GM19099 (cell line): ENCODE results near the gene PRRT4.

Experiments
- POLR2A ChIP-seq: IDR thresholded peaks from 3 replicates; pipeline ENCODE4 v1.6.1; 2011; ENCODE audit warnings: low read depth; ENCODE audit not compliant: insufficient read length; ENCODE audit errors: extremely low read depth

Gene PRRT4

GRCh38 chr7:128388145-128388485 is 26.6 kb upstream of the PRRT4 start:
- no peak for TF ChIP-seq POLR2A

- no peak for TF ChIP-seq POLR2A
Measured at GRCh38 chr7:128387216-128388144, 26.0 kb upstream of the PRRT4 start.

GRCh38 chr7:128385988-128386925 is 24.8 kb upstream of the PRRT4 start:
- no peak for TF ChIP-seq POLR2A

- no peak for TF ChIP-seq POLR2A
Measured at GRCh38 chr7:128384726-128385125, 23.2 kb upstream of the PRRT4 start.

GRCh38 chr7:128383776-128384175 is 22.3 kb upstream of the PRRT4 start:
- TF ChIP-seq POLR2A, result no peak

GRCh38 chr7:128381161-128381821 is 19.8 kb upstream of the PRRT4 start:
- TF ChIP-seq POLR2A, result no peak

- TF ChIP-seq POLR2A, result no peak
Measured at GRCh38 chr7:128380483-128381106, 19.1 kb upstream of the PRRT4 start.

- TF ChIP-seq POLR2A, result no peak
Measured at GRCh38 chr7:128379900-128380479, 18.5 kb upstream of the PRRT4 start.

- no peak for TF ChIP-seq POLR2A
Measured at GRCh38 chr7:128378637-128379036, 17.1 kb upstream of the PRRT4 start.

GRCh38 chr7:128376077-128376476 is 14.6 kb upstream of the PRRT4 start:
- TF ChIP-seq POLR2A, result no peak

- TF ChIP-seq POLR2A, result no peak
Measured at GRCh38 chr7:128374041-128374440, 12.6 kb upstream of the PRRT4 start.

GRCh38 chr7:128373606-128374005 is 12.1 kb upstream of the PRRT4 start:
- TF ChIP-seq POLR2A, result no peak

- TF ChIP-seq POLR2A, result no peak
Measured at GRCh38 chr7:128370491-128370890, 9.0 kb upstream of the PRRT4 start.

- TF ChIP-seq POLR2A, result no peak
Measured at GRCh38 chr7:128366986-128367385, 5.5 kb upstream of the PRRT4 start.

GRCh38 chr7:128366300-128366699 is 4.8 kb upstream of the PRRT4 start:
- TF ChIP-seq POLR2A, result no peak

GRCh38 chr7:128365432-128365831 is 3.9 kb upstream of the PRRT4 start:
- no peak for TF ChIP-seq POLR2A
